COLO668 (cell line): ENCODE measurements around the gene BHLHA9.
"Not testable (repeated sequence)": the region's sequence is repeated elsewhere in the genome, so short reads cannot be mapped to it uniquely, and the experiment has no call there.

Experiments
- DNase-seq: peaks from one replicate; lab custom pipeline; 2025; ENCODE audit not compliant: unreplicated experiment; lab: John Stamatoyannopoulos, UW

BHLHA9 gene

GRCh38 chr17:1270210-1271029 lies at the start of gene BHLHA9:
Gene BHLHA9 (plus strand): TSS chr17:1270444. CDS start chr17:1270564, 120 bp downstream.
- DNase-seq = no peak

DNA sequence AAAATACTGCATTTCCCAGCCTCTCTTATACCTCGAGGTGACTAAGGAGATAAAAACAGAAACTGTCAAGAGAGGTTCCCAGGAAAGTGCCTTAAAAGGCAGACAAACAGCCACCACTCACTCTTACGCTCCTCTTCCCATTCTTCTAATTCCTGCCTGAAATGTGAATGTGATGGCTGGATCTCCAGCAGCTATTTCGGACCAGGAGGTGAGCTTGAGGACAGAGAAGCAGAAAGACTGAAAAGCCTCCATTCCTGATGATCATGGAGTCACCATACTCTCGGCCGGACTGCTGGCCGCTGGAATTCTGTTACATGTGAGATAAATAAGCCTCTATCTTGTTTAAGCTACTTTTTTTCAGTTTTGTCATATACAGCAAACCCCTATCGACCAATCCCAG lies 49.0 kb upstream of the BHLHA9 start:
- DNase-seq = no peak

GRCh38 chr17:1222321-1222720 lies 47.9 kb upstream of the BHLHA9 start:
- DNase-seq = no peak

- DNase-seq = no peak
These were observed 46.6 kb upstream of the BHLHA9 start for GRCh38 chr17:1223662-1224061.

- DNase-seq = no peak
These were observed 45.9 kb upstream of the BHLHA9 start for GRCh38 chr17:1224330-1224729.

- no peak for DNase-seq
These were observed 43.9 kb upstream of the BHLHA9 start for GRCh38 chr17:1226308-1226707.

GRCh38 chr17:1227365-1227764 lies 42.9 kb upstream of the BHLHA9 start:
- DNase-seq = no peak

- DNase-seq = no peak
These were observed 42.1 kb upstream of the BHLHA9 start for GRCh38 chr17:1227917-1228780.

DNA sequence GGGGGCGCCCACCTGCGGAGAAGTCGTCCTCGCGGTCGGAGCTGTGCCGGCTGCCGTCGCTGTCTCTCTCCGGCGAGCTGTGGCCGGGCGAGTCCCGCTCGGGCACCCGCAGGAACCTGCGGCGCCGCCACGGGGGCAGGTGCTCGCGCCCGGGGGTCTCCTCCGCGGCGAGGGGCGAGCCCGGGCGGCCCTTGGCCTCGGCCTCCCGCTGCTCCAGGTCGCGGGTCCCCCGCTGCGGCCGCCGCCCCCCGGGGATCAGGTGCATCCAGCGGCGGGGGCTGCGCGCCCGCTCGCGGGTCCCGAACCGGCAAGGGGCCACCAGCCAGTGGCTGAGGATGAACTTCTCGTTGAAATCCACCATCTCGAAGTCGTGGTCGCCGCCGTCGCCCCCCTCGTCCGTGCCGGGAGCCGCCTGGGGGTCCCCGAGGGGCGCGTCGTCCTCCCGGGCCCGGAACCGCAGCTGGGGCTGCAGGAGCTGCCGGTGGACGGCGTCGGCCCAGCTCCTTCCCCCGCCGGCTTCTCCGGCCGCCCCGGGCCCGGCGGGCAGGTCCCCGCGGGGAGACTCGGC lies 41.4 kb upstream of the BHLHA9 start:
- no peak for DNase-seq

GRCh38 chr17:1229349-1229899 lies 40.8 kb upstream of the BHLHA9 start:
- DNase-seq = peak; percentile 9

DNA sequence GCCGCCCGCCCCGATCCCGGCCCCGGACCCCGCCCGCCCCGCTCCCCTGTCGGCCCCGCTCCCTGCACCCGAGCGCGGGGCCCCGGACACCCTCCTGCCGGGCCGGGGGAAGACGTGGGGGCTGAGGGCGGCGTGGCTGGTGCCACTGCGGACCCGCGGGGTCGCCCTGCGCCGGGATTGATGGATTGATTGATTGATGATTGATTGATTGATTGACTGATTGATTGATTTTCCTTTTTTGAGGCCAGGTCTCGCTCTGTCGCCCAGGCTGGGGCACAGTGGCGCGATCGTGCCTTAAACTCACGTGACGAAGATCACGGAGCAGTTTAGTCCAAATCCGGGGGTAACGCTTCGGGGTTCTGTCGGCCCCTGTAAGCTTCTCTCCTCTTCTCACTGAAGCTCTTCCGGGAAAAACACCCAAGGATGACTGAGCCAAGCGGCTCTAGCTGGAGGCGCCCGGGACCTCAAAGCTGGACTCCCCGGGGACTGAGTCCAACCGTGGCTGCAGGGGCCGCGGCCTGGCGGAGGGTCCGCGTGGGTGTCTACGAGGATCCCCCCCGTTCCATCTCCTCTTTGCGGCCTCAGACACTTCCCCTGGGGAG lies 40.2 kb upstream of the BHLHA9 start:
- DNase-seq = no peak

DNA sequence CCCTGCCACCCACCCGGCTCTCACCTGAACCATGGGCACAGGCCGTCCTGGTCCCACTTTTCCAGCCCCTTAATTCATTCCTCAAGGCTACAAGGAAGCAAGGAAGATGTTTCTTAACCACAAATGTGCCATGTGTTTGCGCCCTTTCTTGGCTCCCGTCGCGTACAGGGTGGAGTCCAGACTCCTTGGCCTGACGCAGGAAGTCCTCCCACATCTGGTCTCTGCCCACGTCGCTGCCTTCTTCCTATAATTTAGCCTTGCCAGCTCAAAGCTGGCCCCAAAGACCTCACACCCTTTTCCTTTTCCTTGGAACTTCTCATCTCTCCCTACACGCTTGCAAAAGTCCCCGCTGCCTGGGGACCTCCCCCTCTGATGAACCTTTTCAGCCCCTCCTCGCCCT lies 38.8 kb upstream of the BHLHA9 start:
- no peak for DNase-seq

DNA sequence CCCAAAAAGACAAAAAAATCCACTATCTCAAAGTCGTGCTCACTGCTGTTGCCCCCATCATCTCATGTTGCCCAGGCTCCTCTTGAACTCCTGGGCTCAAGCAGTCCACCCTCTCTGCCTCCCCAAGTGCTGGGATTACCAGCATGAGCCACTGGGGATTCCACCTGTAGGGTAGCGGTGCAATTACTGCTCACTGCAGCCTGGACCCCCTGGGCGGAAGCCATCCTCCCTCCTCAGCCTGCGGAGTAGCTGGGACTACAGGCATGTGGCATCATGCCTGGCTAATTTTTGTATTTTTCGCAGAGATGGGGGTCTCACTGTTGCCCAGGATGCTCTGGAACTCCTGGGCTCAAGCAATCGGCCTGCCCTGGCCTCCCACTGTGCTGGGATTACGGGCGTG lies 37.9 kb upstream of the BHLHA9 start:
- DNase-seq = no peak

- no peak for DNase-seq
These were observed 37.5 kb upstream of the BHLHA9 start for GRCh38 chr17:1232786-1233185.

DNA sequence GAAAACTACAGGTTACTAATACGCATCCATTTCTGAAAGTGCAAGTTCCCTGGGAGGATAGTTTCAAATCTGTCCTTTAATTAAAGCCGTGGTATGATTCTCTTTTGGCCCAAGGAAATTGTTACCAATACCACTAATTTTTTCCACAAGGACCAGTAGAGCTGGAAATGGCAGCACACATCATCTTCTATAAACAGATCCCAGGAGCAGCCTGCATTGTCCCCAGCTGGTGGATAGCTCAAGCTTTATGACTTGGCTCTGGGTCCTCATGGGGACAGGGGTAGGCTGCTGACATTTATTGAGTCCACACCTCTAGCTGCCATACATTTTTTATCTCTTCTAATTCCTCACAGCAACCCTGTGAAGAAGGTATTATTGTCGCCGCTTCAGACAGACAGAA lies 35.8 kb upstream of the BHLHA9 start:
- no peak for DNase-seq

DNA sequence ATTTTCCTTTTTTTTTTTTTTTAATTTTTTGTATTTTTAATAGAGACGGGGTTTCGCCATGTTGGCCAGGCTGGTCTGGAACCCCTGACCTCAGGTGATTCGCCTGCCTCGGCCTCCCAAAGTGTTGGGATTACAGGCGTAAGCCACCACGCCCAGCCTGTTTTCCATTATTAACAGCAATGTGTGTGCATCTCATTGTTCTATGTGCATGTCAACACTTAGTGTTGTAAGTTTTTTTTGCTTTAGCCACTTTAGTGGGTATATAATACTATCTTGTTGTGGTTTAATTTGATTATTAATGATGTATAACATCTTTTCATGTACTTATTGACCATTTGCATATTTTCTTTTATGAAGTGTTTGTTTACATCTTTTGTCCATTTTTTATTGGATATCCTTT lies 32.8 kb upstream of the BHLHA9 start:
- no peak for DNase-seq

DNA sequence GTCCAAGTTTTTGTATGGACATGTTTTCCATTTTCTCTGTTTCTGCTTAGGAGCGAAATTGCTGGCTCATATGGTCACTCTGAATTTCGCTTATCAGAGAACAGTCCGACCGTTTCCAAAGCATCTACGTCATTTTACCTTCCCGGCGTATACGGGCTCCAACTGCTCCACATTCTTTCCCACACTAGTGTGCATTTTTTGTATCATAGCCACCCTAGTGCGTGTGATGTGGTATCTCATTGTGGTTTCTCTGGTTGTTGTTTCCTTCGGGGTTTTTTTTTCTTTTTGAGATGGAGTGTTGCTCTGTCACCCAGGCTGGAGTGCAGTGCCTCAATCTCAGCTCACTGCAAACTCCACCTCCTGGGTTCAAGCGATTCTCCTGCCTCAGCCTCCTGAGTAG lies 31.0 kb upstream of the BHLHA9 start:
- no peak for DNase-seq

- DNase-seq = not testable (repeated sequence)
These were observed 29.8 kb upstream of the BHLHA9 start for GRCh38 chr17:1240426-1240825.

- DNase-seq = peak; percentile 46
These were observed 28.3 kb upstream of the BHLHA9 start for GRCh38 chr17:1241929-1242328.

GRCh38 chr17:1244606-1245012 lies 25.6 kb upstream of the BHLHA9 start:
- no peak for DNase-seq
